Heart left ventricle (tissue), 16 donors: ENCODE results near the gene PACRG. TPM values are rescaled to one million over a fixed set of nuclear protein-coding genes. Genes with fewer than 3 reads are reported as not detected.
"Not testable (repeated sequence)": the region's sequence is repeated elsewhere in the genome, so short reads cannot be mapped to it uniquely, and the experiment has no call there.

Experiments
- ATAC-seq, 4 donors: fragments of 200-7000 bp; cut with Tn5 transposase; one replicate each; pipeline ENCODE4 v1.9.1; 2020 to 2022; ENCODE audit warnings: moderate library complexity in 4 of 4, mild to moderate bottlenecking in 3 of 4, moderate number of reproducible peaks in 1 of 4
- DNase-seq, 5 donors: peaks; one replicate each; pipeline ENCODE4 v3.0.0-alpha.2; 2020
- H3K27ac ChIP-seq, 12 donors: fragments of 200-600 bp; sonication (generic) in 4 of 12; one replicate each; pipeline versions ENCODE4 v1.5.0 to v1.8.0; 2016 to 2022; ENCODE audit warnings: mild to moderate bottlenecking in 2 of 12
- H3K27me3 ChIP-seq, 9 donors: fragments of 200-600 bp; sonication (generic) in 2 of 9; one replicate each; pipeline versions ENCODE4 v1.5.1 to v1.8.0; 2016 to 2022; ENCODE audit warnings: mild to moderate bottlenecking in 3 of 9
- H3K36me3 ChIP-seq, 9 donors: fragments of 200-600 bp; sonication (generic) in 2 of 9; one replicate each; pipeline versions ENCODE4 v1.5.0 to v1.8.0; 2018 to 2022; ENCODE audit warnings: mild to moderate bottlenecking in 2 of 9
- H3K4me1 ChIP-seq, 12 donors: fragments of 200-600 bp; sonication (generic) in 4 of 12; one replicate each; pipeline versions ENCODE4 v1.5.0 to v1.8.0; 2016 to 2022; ENCODE audit warnings: mild to moderate bottlenecking in 3 of 12
- H3K4me3 ChIP-seq, 12 donors: fragments of 200-600 bp; sonication (generic) in 4 of 12; one replicate each; pipeline versions ENCODE4 v1.5.0 to v1.8.0; 2017 to 2022; ENCODE audit warnings: mild to moderate bottlenecking in 9 of 12, moderate library complexity in 4 of 12
- H3K9me3 ChIP-seq, 12 donors: fragments of 200-600 bp; sonication (generic) in 4 of 12; one replicate each; pipeline versions ENCODE4 v1.5.0 to v1.8.0; 2016 to 2022; ENCODE audit warnings: mild to moderate bottlenecking in 1 of 12
- POLR2A ChIP-seq, 2 donors: fragments of 450-650 bp; IDR thresholded peaks; one replicate each; pipeline ENCODE4 v1.6.1; 2017; ENCODE audit warnings: antibody characterized with exemption in 2 of 2, mild to moderate bottlenecking in 2 of 2, moderate library complexity in 2 of 2
- WGBS, 4 donors: extraction: QIAGEN DNeasy Blood & Tissue Kit in 2 of 4; methylation state at CpG; one replicate each; pipeline versions ENCODE4 v1.1.5 to v1.1.7; 2013 to 2018; 5-methylcytosine and 5-hydroxymethylcytosine counted together
- intact Hi-C, 10 donors: fragments of 100-400 bp; cut with DNase I; formaldehyde crosslinking; loops; one replicate each; pipeline versions ENCODE4 v1.11.1 to v1.14.2; 2022
- polyA plus RNA-seq, 2 donors: library from polyadenylated mRNA; stranded (reverse); fragments of 200-250 nt; gene quantifications; one replicate each; pipeline ENCODE4 v1.2.3, GENCODE V29; 2013
- total RNA-seq, 9 donors: library from RNA; depleted of rRNA in 2 of 9; stranded (reverse); fragments of >200 nt in 2 of 9; fragmentation: NEBNext Ultra II Directional in 3 of 9; extraction: Animal tissue kit (Norgen Biotek cat#: 25700) in 3 of 9; gene quantifications; one replicate each; pipeline versions ENCODE4 v1.1.0 to v1.2.4, GENCODE V29; 2016 to 2023
- TF ChIP-seq, protein P1 (sequence below), 12 donors: fragments of 200-600 bp; sonication (generic) in 4 of 12; IDR thresholded peaks; one replicate each; pipeline versions ENCODE4 v1.5.0 to v1.8.0; 2018 to 2022; ENCODE audit warnings: antibody characterized with exemption in 12 of 12, mild to moderate bottlenecking in 5 of 12
- donor health status: ischemic (EF 13 %, LVEDD 7.1; RV severe dilation, severe dysfunction).
- donor health status: healthy with polysubstance abuse.
- donor health status: DM: no; HTN: yes; CAD: no.
- donor health status: DM: no; HTN: no; CAD: no.
- donor health status: ischemic (EF 25% LVEDD 6.9; RV normal size, moderate dysfunction).
- donor health status: ischemic (EF 25% LVEDD 5.7; RV mildly dilated, moderate dysfunction).
- donor health status: healthy.
- donor health status: DM: yes; HTN: yes; CAD: no.
- donor health status: ischemic (EF 35%, LVEDD 5.7; RV mildly dilated, moderate dysfunction).
- donor health status: nonischemic (EF 11% LVEDD 7.7; RV severe dilation, severe dysfunction).
- donor health status: DM: yes; HTN: yes; CAD: no.
- donor health status: PGD.
- donor health status: ischemic (EF 29% LVEDD 5.4; RV normal size, mild dysfunction).
- donor health status: nonischemic (EF 23%, LVEDD 6.1; RV moderate dilation, normal function).

PACRG gene
- total and polyA plus RNA-seq, 11 donors = 2.0 to 83.3 (median 11.8) TPM

- ATAC-seq = no peak
- 89 to 93% (median 91%) methylated on average over 5 of the region's 5 CpGs for WGBS, 4 donors
- Histone ChIP-seq H3K27me3 (no peaks in the 10 kb centered on the region), H3K27ac (no peak overlapping the region), H3K4me3 (no peak overlapping the region), H3K9me3 (no peaks in the 10 kb centered on the region), H3K4me1 (peaks cover 0 to 4% (median 0%) of the 10 kb centered on the region in 12 donors), H3K36me3 (no peaks in the 10 kb centered on the region)
- intact Hi-C loops = no loop called here
- no peak for TF ChIP-seq POLR2A (IDR thresholded peaks at IDR 0.05)
- TF ChIP-seq, protein P1, sequence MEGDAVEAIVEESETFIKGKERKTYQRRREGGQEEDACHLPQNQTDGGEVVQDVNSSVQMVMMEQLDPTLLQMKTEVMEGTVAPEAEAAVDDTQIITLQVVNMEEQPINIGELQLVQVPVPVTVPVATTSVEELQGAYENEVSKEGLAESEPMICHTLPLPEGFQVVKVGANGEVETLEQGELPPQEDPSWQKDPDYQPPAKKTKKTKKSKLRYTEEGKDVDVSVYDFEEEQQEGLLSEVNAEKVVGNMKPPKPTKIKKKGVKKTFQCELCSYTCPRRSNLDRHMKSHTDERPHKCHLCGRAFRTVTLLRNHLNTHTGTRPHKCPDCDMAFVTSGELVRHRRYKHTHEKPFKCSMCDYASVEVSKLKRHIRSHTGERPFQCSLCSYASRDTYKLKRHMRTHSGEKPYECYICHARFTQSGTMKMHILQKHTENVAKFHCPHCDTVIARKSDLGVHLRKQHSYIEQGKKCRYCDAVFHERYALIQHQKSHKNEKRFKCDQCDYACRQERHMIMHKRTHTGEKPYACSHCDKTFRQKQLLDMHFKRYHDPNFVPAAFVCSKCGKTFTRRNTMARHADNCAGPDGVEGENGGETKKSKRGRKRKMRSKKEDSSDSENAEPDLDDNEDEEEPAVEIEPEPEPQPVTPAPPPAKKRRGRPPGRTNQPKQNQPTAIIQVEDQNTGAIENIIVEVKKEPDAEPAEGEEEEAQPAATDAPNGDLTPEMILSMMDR (IDR thresholded peaks at IDR 0.05) = no peak
- no peak for DNase-seq
These were observed 246.2 kb downstream of the PACRG start for GRCh38 chr6:162973980-162974379.

DNA sequence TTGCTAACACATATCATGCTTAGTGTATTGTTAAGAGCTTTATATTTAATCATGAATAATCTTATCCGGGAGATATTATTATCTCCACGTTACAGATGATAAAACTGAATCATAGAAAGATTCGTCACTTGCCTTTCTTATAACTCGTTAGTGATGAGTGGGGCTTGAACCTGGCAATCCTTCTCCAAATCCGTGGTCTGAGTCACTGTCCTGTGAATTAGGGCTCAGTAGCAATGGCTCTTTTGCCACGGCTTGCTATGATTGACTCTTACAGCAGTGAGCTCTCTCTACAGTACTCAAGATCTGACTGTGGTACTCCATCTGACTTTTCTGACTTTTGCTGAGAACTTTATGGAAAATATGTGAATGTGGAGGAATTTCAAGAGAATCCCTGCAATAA is 246.9 kb downstream of the PACRG start:
- DNase-seq (no peak), ATAC-seq (no peak)
- H3K36me3 ChIP-seq = no peaks in the 10 kb centered on the region
- intact Hi-C loops = no loop called here
- H3K27me3 ChIP-seq = no peaks in the 10 kb centered on the region
- 61 to 76% (median 70%) methylated on average over 6 of the region's 6 CpGs for WGBS, 4 donors
- peaks cover 0 to 4% (median 0%) of the 10 kb centered on the region in 12 donors for H3K4me1 ChIP-seq
- no peaks in the 10 kb centered on the region for H3K9me3 ChIP-seq
- no peak overlapping the region for H3K4me3 ChIP-seq
- H3K27ac ChIP-seq = no peak overlapping the region
- no peak for TF ChIP-seq POLR2A (IDR thresholded peaks at IDR 0.05)
- TF ChIP-seq, protein P1 (IDR thresholded peaks at IDR 0.05) = no peak

DNA sequence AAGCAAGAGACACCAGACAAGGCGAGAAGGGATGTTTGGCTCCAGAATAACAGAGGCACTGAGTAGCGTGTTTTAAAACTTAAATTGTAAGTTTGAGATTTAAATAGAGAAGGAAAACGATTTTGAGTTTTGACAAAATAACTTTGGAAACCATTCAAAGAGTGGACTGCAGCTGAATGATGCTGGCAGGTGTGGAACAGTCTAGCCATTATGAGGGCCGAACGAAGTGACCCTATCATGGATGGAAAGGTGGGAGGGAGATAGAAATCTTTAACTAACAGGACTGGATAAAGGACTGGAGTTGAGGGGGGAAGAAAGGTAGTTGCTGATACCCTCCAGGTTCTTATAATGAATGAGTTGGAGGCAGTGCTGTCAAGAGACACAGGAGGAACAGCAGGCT is 248.4 kb downstream of the PACRG start:
- Histone ChIP-seq H3K27me3 (no peaks in the 10 kb centered on the region), H3K36me3 (no peaks in the 10 kb centered on the region), H3K4me1 (no peaks in the 10 kb centered on the region), H3K9me3 (peaks cover 0 to 4% (median 0%) of the 10 kb centered on the region in 12 donors), H3K4me3 (no peak overlapping the region), H3K27ac (no peak overlapping the region)
- DNase-seq = no peak
- WGBS, 4 donors = 84 to 89% (median 86%) methylated on average over 5 of the region's 5 CpGs
- no peak for ATAC-seq
- intact Hi-C loops = no loop called here
- no peak for TF ChIP-seq POLR2A (IDR thresholded peaks at IDR 0.05)
- TF ChIP-seq, protein P1 (IDR thresholded peaks at IDR 0.05) = no peak

- intact Hi-C loops, ATAC-seq, H3K27me3 ChIP-seq, H3K27ac ChIP-seq, H3K36me3 ChIP-seq, DNase-seq, H3K4me1 ChIP-seq, H3K4me3 ChIP-seq: not testable (repeated sequence)
- WGBS, 4 donors = 47 to 97% (median 90%) methylated on average over 1 of the region's 1 CpG
- H3K9me3 ChIP-seq = peaks cover 0 to 54% (median 18%) of the 10 kb centered on the region in 12 donors
These were observed 255.5 kb downstream of the PACRG start for GRCh38 chr6:162983234-162983633.

- no peak overlapping the region for H3K4me3 ChIP-seq
- ATAC-seq = no peak
- WGBS, 4 donors = 52 to 74% (median 69%) methylated on average over 1 of the region's 1 CpG
- no peak overlapping the region for H3K27ac ChIP-seq
- no peaks in the 10 kb centered on the region for H3K36me3 ChIP-seq
- no peak for DNase-seq
- no peaks in the 10 kb centered on the region for H3K27me3 ChIP-seq
- H3K4me1 ChIP-seq = no peaks in the 10 kb centered on the region
- intact Hi-C loops = no loop called here
- TF ChIP-seq, protein P1 (IDR thresholded peaks at IDR 0.05) = no peak
- TF ChIP-seq POLR2A (IDR thresholded peaks at IDR 0.05) = no peak
- no peaks in the 10 kb centered on the region for H3K9me3 ChIP-seq
These were observed 271.0 kb downstream of the PACRG start for GRCh38 chr6:162998777-162999176.
